Pancreas (tissue), 10 donors: ENCODE data around the gene SHROOM2. TPM values are rescaled to one million over a fixed set of nuclear protein-coding genes. Genes with fewer than 3 reads are reported as not detected.

Source experiments
- ATAC-seq, 4 donors: fragments of 200-7000 bp; cut with Tn5 transposase; one replicate each; pipeline versions ENCODE4 v1.8.0 to v1.9.1; 2020; ENCODE audit warnings: mild to moderate bottlenecking in 4 of 4, moderate library complexity in 4 of 4
- DNase-seq, 6 donors: peaks; one replicate each; pipeline ENCODE4 v3.0.0-alpha.2; 2020
- FAIRE-seq: peaks from 2 replicates; lab custom pipeline; 2012; peaks lifted over from hg19 to GRCh38; lab: Jason Lieb, UNC
- H3K27ac ChIP-seq, 4 donors: fragments of 200-600 bp; sonication (generic); 1 replicate in 3 of 4; 2 replicates in 1 of 4; pipeline versions ENCODE4 v1.5.0 to v1.8.0; 2020
- H3K27me3 ChIP-seq, 4 donors: fragments of 200-600 bp; one replicate each; pipeline ENCODE4 v1.8.0; 2021
- H3K36me3 ChIP-seq, 3 donors: fragments of 200-600 bp; sonication (generic) in 1 of 3; one replicate each; pipeline versions ENCODE4 v1.5.0 to v1.8.0; 2020 to 2021
- H3K4me1 ChIP-seq, 3 donors: fragments of 200-600 bp; one replicate each; pipeline ENCODE4 v1.8.0; 2021
- H3K4me3 ChIP-seq, 4 donors: fragments of 200-600 bp; sonication (generic) in 2 of 4; one replicate each; pipeline versions ENCODE4 v1.5.0 to v1.8.0; 2020 to 2021
- H3K9me3 ChIP-seq, 4 donors: fragments of 200-600 bp; one replicate each; pipeline ENCODE4 v1.8.0; 2021
- WGBS, 2 donors: extraction: QIAGEN DNeasy Blood & Tissue Kit; methylation state at CpG; one replicate each; pipeline ENCODE4 v1.1.7; 2013; 5-methylcytosine and 5-hydroxymethylcytosine counted together
- intact Hi-C, 3 donors: fragments of 100-400 bp; cut with DNase I; formaldehyde crosslinking; loops; one replicate each; pipeline versions ENCODE4 v1.11.1 to v1.14.2; 2022
- polyA plus RNA-seq, 2 donors: library from polyadenylated mRNA; stranded (reverse); fragments of 200-250 nt; gene quantifications; one replicate each; pipeline ENCODE4 v1.2.3, GENCODE V29; 2013
- total RNA-seq, 6 donors: library from RNA; stranded (reverse); fragmentation: NEBNext Ultra II Directional in 4 of 6; extraction: Animal tissue kit (Norgen Biotek cat#: 25700) in 4 of 6; gene quantifications; one replicate each; pipeline versions ENCODE4 v1.2.1 to v1.2.4, GENCODE V29; 2021 to 2023
- TF ChIP-seq, protein P1 (sequence below), 4 donors: fragments of 200-600 bp; sonication (generic) in 3 of 4; IDR thresholded peaks; one replicate each; pipeline versions ENCODE4 v1.5.0 to v1.8.0; 2021; ENCODE audit warnings: antibody characterized with exemption in 4 of 4
- donor health status: healthy with polysubstance abuse.
- donor health status: DM: no; HTN: no; CAD: no; lungs with moderate emphysema.
- donor health status: DM: no; HTN: no; CAD: no.
- donor health status: control.
- donor health status: control.
- donor health status: Bipolar disorder and iron deficiency.
- donor health status: DM: yes; HTN: yes; CAD: no.
- donor health status: DM: no; HTN: no; CAD: no.
- donor health status: DM: no; HTN: no; CAD: no.
- donor health status: DM: yes; HTN: yes; CAD: no.

Gene SHROOM2
- total and polyA plus RNA-seq, 8 donors = 3.2 to 6.6 (median 3.8) TPM

DNA sequence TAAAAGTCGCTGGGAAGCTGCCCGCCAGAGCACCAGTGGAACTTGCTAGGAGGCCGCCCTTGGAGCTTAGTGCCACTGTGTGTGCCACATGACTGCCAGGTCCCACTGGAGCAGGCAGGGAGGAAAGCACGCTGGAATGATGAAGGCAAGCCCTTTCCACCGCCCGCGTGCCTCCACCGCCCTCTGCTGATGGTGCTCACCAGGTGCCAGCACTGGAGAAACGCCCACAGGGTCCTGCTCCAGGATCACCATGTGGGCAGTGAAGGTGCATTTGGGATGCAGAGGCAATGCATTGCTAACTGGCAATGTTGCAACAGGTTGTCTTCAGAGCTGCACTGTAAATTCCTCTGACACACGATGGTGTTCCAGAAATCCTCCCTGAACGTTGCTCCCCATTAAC is 76.3 kb downstream of the SHROOM2 start:
- DNase-seq (no peak), FAIRE-seq (no peak)

DNA sequence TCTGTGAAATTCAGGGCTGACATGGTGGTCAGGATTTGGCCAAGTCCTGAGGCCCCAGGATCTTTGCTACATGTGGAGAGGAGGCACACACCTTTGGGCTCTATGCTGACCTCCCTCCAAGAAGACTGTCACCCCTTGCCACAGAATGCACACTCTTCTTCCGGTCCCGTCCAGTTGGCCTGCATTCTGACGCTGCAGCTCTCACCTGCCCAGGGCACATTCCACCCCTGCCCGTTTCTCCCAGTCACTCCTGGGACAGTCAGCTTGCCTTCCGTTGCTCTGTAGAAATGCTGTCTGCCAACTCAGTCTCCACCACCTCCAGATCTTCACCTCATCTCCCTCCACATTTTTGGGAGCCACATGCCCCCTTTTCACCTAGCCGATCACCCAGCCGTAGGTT is 76.7 kb downstream of the SHROOM2 start:
- no peak overlapping the region for H3K4me3 ChIP-seq
- intact Hi-C loops = no loop called here
- H3K36me3 ChIP-seq = no peaks in the 10 kb centered on the region
- DNase-seq (no peak), FAIRE-seq (no peak), ATAC-seq (no peak)
- H3K27me3 ChIP-seq = no peaks in the 10 kb centered on the region
- TF ChIP-seq, protein P1, sequence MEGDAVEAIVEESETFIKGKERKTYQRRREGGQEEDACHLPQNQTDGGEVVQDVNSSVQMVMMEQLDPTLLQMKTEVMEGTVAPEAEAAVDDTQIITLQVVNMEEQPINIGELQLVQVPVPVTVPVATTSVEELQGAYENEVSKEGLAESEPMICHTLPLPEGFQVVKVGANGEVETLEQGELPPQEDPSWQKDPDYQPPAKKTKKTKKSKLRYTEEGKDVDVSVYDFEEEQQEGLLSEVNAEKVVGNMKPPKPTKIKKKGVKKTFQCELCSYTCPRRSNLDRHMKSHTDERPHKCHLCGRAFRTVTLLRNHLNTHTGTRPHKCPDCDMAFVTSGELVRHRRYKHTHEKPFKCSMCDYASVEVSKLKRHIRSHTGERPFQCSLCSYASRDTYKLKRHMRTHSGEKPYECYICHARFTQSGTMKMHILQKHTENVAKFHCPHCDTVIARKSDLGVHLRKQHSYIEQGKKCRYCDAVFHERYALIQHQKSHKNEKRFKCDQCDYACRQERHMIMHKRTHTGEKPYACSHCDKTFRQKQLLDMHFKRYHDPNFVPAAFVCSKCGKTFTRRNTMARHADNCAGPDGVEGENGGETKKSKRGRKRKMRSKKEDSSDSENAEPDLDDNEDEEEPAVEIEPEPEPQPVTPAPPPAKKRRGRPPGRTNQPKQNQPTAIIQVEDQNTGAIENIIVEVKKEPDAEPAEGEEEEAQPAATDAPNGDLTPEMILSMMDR (IDR thresholded peaks at IDR 0.05) = no peak
- no peak overlapping the region for H3K27ac ChIP-seq
- H3K9me3 ChIP-seq = no peaks in the 10 kb centered on the region
- 91% methylated on average over 7 of the region's 7 CpGs for WGBS, 2 donors
- no peaks in the 10 kb centered on the region for H3K4me1 ChIP-seq

More for the DNA sequence above, 76.3 kb downstream of the SHROOM2 start:
- Histone ChIP-seq H3K36me3 (no peaks in the 10 kb centered on the region), H3K4me3 (no peak overlapping the region), H3K27me3 (no peaks in the 10 kb centered on the region), H3K4me1 (no peaks in the 10 kb centered on the region), H3K9me3 (no peaks in the 10 kb centered on the region), H3K27ac (no peak overlapping the region)
- WGBS, 2 donors = 85 to 94% methylated on average over 11 of the region's 11 CpGs
- intact Hi-C loops = no loop called here
- ATAC-seq = no peak
- TF ChIP-seq, protein P1 (IDR thresholded peaks at IDR 0.05) = no peak

GRCh38 chrX:9864011-9864410 is 77.8 kb downstream of the SHROOM2 start:
- Histone ChIP-seq H3K27ac (no peak overlapping the region), H3K4me1 (no peaks in the 10 kb centered on the region), H3K27me3 (no peaks in the 10 kb centered on the region), H3K36me3 (no peaks in the 10 kb centered on the region), H3K9me3 (no peaks in the 10 kb centered on the region), H3K4me3 (no peak overlapping the region)
- TF ChIP-seq, protein P1 (IDR thresholded peaks at IDR 0.05) = no peak
- 41 to 53% methylated on average over 10 of the region's 10 CpGs for WGBS, 2 donors
- ATAC-seq = peak in 3 of 4 donors; percentile 21 to 36 (median 23)
- intact Hi-C loops = no loop called here
- DNase-seq = no peak
- no peak for FAIRE-seq

GRCh38 chrX:9865804-9866472 is 79.7 kb downstream of the SHROOM2 start:
- intact Hi-C loops = no loop called here
- Histone ChIP-seq H3K9me3 (no peaks in the 10 kb centered on the region), H3K4me1 (no peaks in the 10 kb centered on the region), H3K27me3 (no peaks in the 10 kb centered on the region), H3K36me3 (no peaks in the 10 kb centered on the region), H3K27ac (no peak overlapping the region), H3K4me3 (no peak overlapping the region)
- DNase-seq (no peak), FAIRE-seq (no peak), ATAC-seq (peak in 3 of 4 donors; percentile 35 to 52 (median 52))
- TF ChIP-seq, protein P1 (IDR thresholded peaks at IDR 0.05) = no peak
- 77 to 78% methylated on average over 12 of the region's 12 CpGs for WGBS, 2 donors

DNA sequence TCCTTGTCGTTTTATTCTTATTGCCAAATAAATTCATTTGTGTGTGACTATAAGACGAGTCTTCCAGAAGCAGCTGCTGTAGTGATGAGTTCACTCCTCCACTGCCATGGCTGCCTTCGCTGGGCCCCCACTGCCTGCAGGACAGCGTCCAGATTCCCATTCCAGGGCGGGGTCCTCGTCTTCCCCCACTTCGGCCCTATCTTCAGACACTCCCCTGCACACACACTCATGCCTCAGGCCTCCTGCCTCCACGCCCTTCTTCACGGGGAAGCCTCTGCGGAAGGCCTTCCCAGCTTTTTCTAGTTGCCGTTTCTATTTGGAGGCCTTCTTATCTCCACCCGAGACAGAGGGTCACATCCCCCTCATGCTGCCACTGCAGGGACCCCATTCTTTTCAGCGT is 80.4 kb downstream of the SHROOM2 start:
- no peak for DNase-seq
- TF ChIP-seq, protein P1 (IDR thresholded peaks at IDR 0.05) = no peak
- Histone ChIP-seq H3K4me1 (no peaks in the 10 kb centered on the region), H3K36me3 (no peaks in the 10 kb centered on the region), H3K27me3 (no peaks in the 10 kb centered on the region), H3K4me3 (no peak overlapping the region), H3K27ac (no peak overlapping the region), H3K9me3 (no peaks in the 10 kb centered on the region)
- ATAC-seq = no peak
- WGBS, 2 donors = 75% methylated on average over 13 of the region's 13 CpGs
- FAIRE-seq = no peak
- intact Hi-C loops = no loop called here
